Esophagus muscularis mucosa (tissue), 4 donors: ENCODE data around the gene PRSS38.

Experiments used
- CTCF ChIP-seq, 3 experiments: fragments of 200-600 bp in 2 of 3; fragments of 450-650 bp in 1 of 3; sonication (generic) in 2 of 3; IDR thresholded peaks; one replicate each; pipeline ENCODE4 v1.5.1; 2017 to 2019; ENCODE audit warnings: antibody characterized with exemption in 3 of 3, mild to moderate bottlenecking in 2 of 3, moderate library complexity in 1 of 3
- EP300 ChIP-seq: sonication (generic); formaldehyde crosslinking; IDR thresholded peaks from one replicate; pipeline ENCODE4 v1.6.1; 2017; ENCODE audit warnings: antibody characterized with exemption
- POLR2A ChIP-seq: fragments of 450-650 bp; IDR thresholded peaks from one replicate; pipeline ENCODE4 v1.6.1; 2017; ENCODE audit warnings: antibody characterized with exemption, moderate library complexity, mild to moderate bottlenecking, low read depth
- POLR2AphosphoS5 ChIP-seq, 2 donors: sonication (generic); formaldehyde crosslinking; IDR thresholded peaks; one replicate each; pipeline ENCODE4 v1.6.1; 2017; ENCODE audit warnings: antibody characterized with exemption in 2 of 2

GRCh38 chr1:227766015-227766634 is 49.4 kb upstream of the PRSS38 start:
- TF ChIP-seq CTCF (IDR thresholded peaks at IDR 0.05) (no peak), POLR2A (no peak), POLR2AphosphoS5 (IDR thresholded peaks at IDR 0.05) (no peak), EP300 (no peak)
